Measurements from ENCODE around the gene PLA2G4D.

- TF ChIP-seq POU6F1 (CRISPR knock-in tag; IDR thresholded peaks at IDR 0.05; ENCODE audit: borderline replicate concordance, low read depth) (no peak), ZC3H10 (CRISPR knock-in tag; IDR thresholded peaks at IDR 0.05) (no peak), PATZ1 (CRISPR knock-in tag; IDR thresholded peaks at IDR 0.05; ENCODE audit: borderline replicate concordance) (no peak), TOX (CRISPR knock-in tag; IDR thresholded peaks at IDR 0.05; ENCODE audit: borderline replicate concordance) (no peak)
Observed at GRCh38 chr15:42018306-42019224, 75.8 kb downstream of the PLA2G4D start.
